GM23338 (cell line): ENCODE results near the gene PYDC2. TPM values are rescaled to one million over a fixed set of nuclear protein-coding genes. Genes with fewer than 3 reads are reported as not detected.

Experiments
- ATAC-seq: fragments of 200-7000 bp; cut with Tn5 transposase; 3 replicates; pipeline ENCODE4 v1.9.1; 2020
- DNase-seq: peaks from one replicate; pipeline ENCODE4 v3.0.0-alpha.2; 2015; ENCODE audit warnings: low spot score
- H2AFZ ChIP-seq: fragments of 200-600 bp; sonication (generic); 2 replicates; pipeline ENCODE4 v1.8.0; 2016; ENCODE audit warnings: antibody characterized with exemption, mild to moderate bottlenecking, moderate library complexity
- H3F3A ChIP-seq: fragments of 200-600 bp; sonication (generic); replicated peaks from 2 replicates; pipeline ENCODE4 v1.8.0; 2017; ENCODE audit warnings: antibody characterized with exemption, mixed run types, low read depth
- H3K27ac ChIP-seq: fragments of 200-600 bp; sonication (generic); 2 replicates; pipeline ENCODE4 v1.6.1; 2016; ENCODE audit warnings: low read depth
- H3K27me3 ChIP-seq: fragments of 200-600 bp; sonication (generic); 2 replicates; pipeline ENCODE4 v1.8.0; 2016; ENCODE audit warnings: mild to moderate bottlenecking, mixed run types, moderate library complexity; ENCODE audit not compliant: insufficient read depth
- H3K36me3 ChIP-seq: fragments of 200-600 bp; sonication (generic); 2 replicates; pipeline ENCODE4 v1.8.0; 2016; ENCODE audit warnings: mild to moderate bottlenecking; ENCODE audit not compliant: insufficient read depth
- H3K4me1 ChIP-seq: fragments of 200-600 bp; sonication (generic); 2 replicates; pipeline ENCODE4 v1.8.0; 2016; ENCODE audit warnings: mild to moderate bottlenecking, moderate library complexity; ENCODE audit not compliant: insufficient read depth
- H3K4me2 ChIP-seq: fragments of 200-600 bp; sonication (generic); 2 replicates; pipeline ENCODE4 v1.7.1; 2017; ENCODE audit warnings: mixed run types
- H3K4me3 ChIP-seq: fragments of 200-600 bp; sonication (generic); 2 replicates; pipeline ENCODE4 v1.6.1; 2016; ENCODE audit warnings: mixed run types
- H3K79me2 ChIP-seq: fragments of 200-600 bp; sonication (generic); replicated peaks from 2 replicates; pipeline ENCODE4 v1.8.0; 2017; ENCODE audit warnings: mild to moderate bottlenecking; ENCODE audit not compliant: insufficient read depth
- H3K9me2 ChIP-seq: fragments of 200-600 bp; sonication (generic); 2 replicates; pipeline ENCODE4 v1.8.0; 2017; ENCODE audit not compliant: insufficient read depth
- H4K20me1 ChIP-seq: fragments of 200-600 bp; sonication (generic); replicated peaks from 2 replicates; pipeline ENCODE4 v1.8.0; 2017; ENCODE audit warnings: mild to moderate bottlenecking; ENCODE audit not compliant: insufficient read depth
- H3K27ac Mint-ChIP-seq: 2 replicates; pipeline ENCODE4 v1.8.0; 2020; ENCODE audit warnings: inconsistent platforms, mild to moderate bottlenecking, moderate library complexity, mixed read lengths
- H3K27me3 Mint-ChIP-seq: 3 replicates; pipeline ENCODE4 v1.8.0; 2022; ENCODE audit warnings: low read depth, mild to moderate bottlenecking, moderate library complexity, mixed read lengths, inconsistent platforms; ENCODE audit not compliant: insufficient read depth, poor library complexity
- H3K36me3 Mint-ChIP-seq: 3 replicates; pipeline ENCODE4 v1.8.0; 2021; ENCODE audit warnings: low read depth, mild to moderate bottlenecking, inconsistent platforms, moderate library complexity, mixed read lengths
- H3K4me1 Mint-ChIP-seq: 3 replicates; pipeline ENCODE4 v1.8.0; 2020; ENCODE audit warnings: mild to moderate bottlenecking, inconsistent platforms, mixed read lengths
- H3K4me3 Mint-ChIP-seq: 3 replicates; pipeline ENCODE4 v1.8.0; 2021; ENCODE audit warnings: moderate library complexity, mild to moderate bottlenecking, inconsistent platforms, mixed read lengths
- H3K9me3 Mint-ChIP-seq: 3 replicates; pipeline ENCODE4 v1.8.0; 2020; ENCODE audit warnings: moderate library complexity, mild to moderate bottlenecking, inconsistent platforms, mixed read lengths
- CREB1 ChIP-seq: fragments of 250-450 bp; sonication (Bioruptor Pico); IDR thresholded peaks from 2 replicates; pipeline ENCODE4 v1.5.0; 2020; ENCODE audit warnings: low read depth, mild to moderate bottlenecking, moderate library complexity
- CTCF ChIP-seq, 2 experiments: fragments of 200-600 bp in 1 of 2; sonication (generic) in 1 of 2; conservative IDR thresholded peaks; 2 replicates each; pipeline versions ENCODE4 v1.5.1 to v1.6.1; 2016 to 2017; ENCODE audit warnings: antibody characterized with exemption in 2 of 2, low read depth in 2 of 2, mild to moderate bottlenecking in 2 of 2, moderate library complexity in 1 of 2
- POLR2AphosphoS5 ChIP-seq: IDR thresholded peaks from 2 replicates; pipeline ENCODE4 v1.6.1; 2016; ENCODE audit warnings: antibody characterized with exemption, low read depth
- REST ChIP-seq: IDR thresholded peaks from one replicate; pipeline ENCODE4 v1.6.1; 2018; ENCODE audit warnings: antibody characterized with exemption; ENCODE audit not compliant: unreplicated experiment
- ZNF114 ChIP-seq: fragments of 250-450 bp; sonication (Bioruptor Pico); IDR thresholded peaks from 2 replicates; pipeline ENCODE4 v1.5.0; 2020; ENCODE audit warnings: mild to moderate bottlenecking, moderate library complexity
- ZNF462 ChIP-seq: fragments of 250-450 bp; sonication (Bioruptor Pico); IDR thresholded peaks from 2 replicates; pipeline ENCODE4 v1.5.0; 2020; ENCODE audit warnings: mild to moderate bottlenecking, moderate library complexity
- polyA plus RNA-seq: library from polyadenylated mRNA; unstranded; fragments of >200 nt; fragmentation: Nextera tagmentation; extraction: Ambion mirVana; gene quantifications from 2 replicates; pipeline ENCODE4 v1.2.1, GENCODE V29; 2016
- total RNA-seq: library from RNA; depleted of rRNA; stranded (reverse); fragments of >200 nt; shearing (Covaris generic); gene quantifications from 2 replicates; pipeline ENCODE4 v1.2.3, GENCODE V29; 2014

The PYDC2 gene
- total and polyA plus RNA-seq, 2 experiments from 2014 or later: not detected

GRCh38 chr3:191428177-191428576, 32.8 kb upstream of the PYDC2 start (continued):
- TF ChIP-seq REST: no peak
- no peak for TF ChIP-seq POLR2AphosphoS5
- TF ChIP-seq ZNF114 (CRISPR knock-in tag): no peak
- TF ChIP-seq CREB1: no peak

- Histone ChIP-seq H3K4me3 (no peak overlapping the region), H3K4me1 (no peaks in the 10 kb centered on the region), H4K20me1 (no peaks in the 10 kb centered on the region), H3K79me2 (no peaks in the 10 kb centered on the region), H3K36me3 (no peaks in the 10 kb centered on the region), H3K27me3 (no peaks in the 10 kb centered on the region), H3K27ac (no peak overlapping the region), H3K4me2 (no peak overlapping the region), H2AFZ (no peak overlapping the region), H3K9me2 (no peaks in the 10 kb centered on the region), H3F3A (no peaks in the 10 kb centered on the region)
- no peaks in the 10 kb centered on the region for H3K36me3 Mint-ChIP-seq
- no peaks in the 10 kb centered on the region for H3K27me3 Mint-ChIP-seq
- DNase-seq (no peak), ATAC-seq (no peak)
- H3K27ac Mint-ChIP-seq: no peak overlapping the region
- H3K4me3 Mint-ChIP-seq: no peak overlapping the region
- H3K9me3 Mint-ChIP-seq: no peaks in the 10 kb centered on the region
- no peak for TF ChIP-seq ZNF462 (CRISPR knock-in tag)
- no peak for TF ChIP-seq CTCF (conservative IDR thresholded peaks at IDR 0.05; ENCODE audit: low read depth in 2 of 2)
- no peak for TF ChIP-seq ZNF114 (CRISPR knock-in tag)
- no peaks in the 10 kb centered on the region for H3K4me1 Mint-ChIP-seq
These were observed 30.9 kb upstream of the PYDC2 start for GRCh38 chr3:191430103-191430502.
